Prostate gland (tissue), 2 donors: ENCODE measurements around the gene GLIPR1L1. TPM values are rescaled to one million over a fixed set of nuclear protein-coding genes. Genes with fewer than 3 reads are reported as not detected.

Experiments
- DNase-seq: peaks from one replicate; pipeline ENCODE4 v3.0.0-alpha.2; 2019; ENCODE audit warnings: low spot score
- H3K27ac ChIP-seq, 2 donors: fragments of 200-600 bp; sonication (generic); 2 replicates each; pipeline ENCODE4 v1.5.1; 2017 to 2019
- H3K27me3 ChIP-seq: fragments of 200-600 bp; sonication (generic); replicated peaks from 2 replicates; pipeline ENCODE4 v1.5.1; 2019; ENCODE audit not compliant: insufficient read depth
- H3K36me3 ChIP-seq, 2 donors: fragments of 200-600 bp; sonication (generic); 1 replicate in 1 of 2; 2 replicates in 1 of 2; pipeline versions ENCODE4 v1.5.1 to v1.8.1; 2017 to 2019
- H3K4me1 ChIP-seq: fragments of 200-600 bp; sonication (generic); replicated peaks from 2 replicates; pipeline ENCODE4 v1.5.1; 2019
- H3K4me3 ChIP-seq, 2 donors: fragments of 200-600 bp; sonication (generic); 2 replicates each; pipeline ENCODE4 v1.5.1; 2017 to 2019
- H3K9me3 ChIP-seq: fragments of 200-600 bp; sonication (generic); 2 replicates; pipeline ENCODE4 v1.5.1; 2017
- POLR2A ChIP-seq: fragments of 450-650 bp; IDR thresholded peaks from one replicate; pipeline ENCODE4 v1.6.1; 2016; ENCODE audit warnings: antibody characterized with exemption, mild to moderate bottlenecking
- POLR2AphosphoS5 ChIP-seq: sonication (generic); formaldehyde crosslinking; IDR thresholded peaks from one replicate; pipeline ENCODE4 v1.6.1; 2017; ENCODE audit warnings: antibody characterized with exemption
- WGBS: methylation state at CpG from one replicate; pipeline ENCODE4 v1.1.5; 2018; 5-methylcytosine and 5-hydroxymethylcytosine counted together
- intact Hi-C: fragments of 100-400 bp; cut with DNase I; formaldehyde crosslinking; loops from one replicate; pipeline ENCODE4 v1.14.2; 2022
- total RNA-seq, 2 donors: library from RNA; depleted of rRNA; stranded (reverse); fragments of >200 nt; gene quantifications; one replicate each; pipeline ENCODE4 v1.1.0, GENCODE V29; 2016
- TF ChIP-seq, protein P1 (sequence below), 4 experiments: fragments of 200-600 bp in 2 of 4; fragments of 450-650 bp in 2 of 4; sonication (generic) in 2 of 4; IDR thresholded peaks; 1 replicate in 3 of 4; 2 replicates in 1 of 4; pipeline ENCODE4 v1.5.1; 2016 to 2019; ENCODE audit warnings: antibody characterized with exemption in 4 of 4, mild to moderate bottlenecking in 2 of 4, moderate library complexity in 2 of 4

GLIPR1L1 gene
- total RNA-seq, 2 donors from 2014 or later = 1.0 TPM; not detected in 1

DNA sequence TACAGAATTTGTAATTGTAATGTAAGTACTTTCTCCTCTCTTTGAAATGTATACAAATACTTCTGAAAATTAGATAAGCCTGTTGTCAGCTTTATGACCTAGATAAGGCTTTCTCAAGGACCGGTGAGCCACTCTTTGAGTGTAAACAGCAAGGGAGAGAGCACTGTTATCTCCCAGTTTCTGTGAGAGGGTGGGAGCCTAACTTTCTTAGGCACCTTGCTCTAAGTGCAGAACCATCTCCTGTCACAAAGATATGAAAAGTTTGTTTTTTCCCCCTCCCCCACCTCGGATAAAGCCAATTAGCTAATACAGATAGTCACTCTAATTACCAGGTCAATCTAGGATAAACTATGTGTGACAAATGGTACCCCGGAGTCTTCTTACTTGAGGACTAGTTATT, 40.1 kb upstream of the GLIPR1L1 start:
- intact Hi-C loops = no loop called here
- TF ChIP-seq, protein P1, sequence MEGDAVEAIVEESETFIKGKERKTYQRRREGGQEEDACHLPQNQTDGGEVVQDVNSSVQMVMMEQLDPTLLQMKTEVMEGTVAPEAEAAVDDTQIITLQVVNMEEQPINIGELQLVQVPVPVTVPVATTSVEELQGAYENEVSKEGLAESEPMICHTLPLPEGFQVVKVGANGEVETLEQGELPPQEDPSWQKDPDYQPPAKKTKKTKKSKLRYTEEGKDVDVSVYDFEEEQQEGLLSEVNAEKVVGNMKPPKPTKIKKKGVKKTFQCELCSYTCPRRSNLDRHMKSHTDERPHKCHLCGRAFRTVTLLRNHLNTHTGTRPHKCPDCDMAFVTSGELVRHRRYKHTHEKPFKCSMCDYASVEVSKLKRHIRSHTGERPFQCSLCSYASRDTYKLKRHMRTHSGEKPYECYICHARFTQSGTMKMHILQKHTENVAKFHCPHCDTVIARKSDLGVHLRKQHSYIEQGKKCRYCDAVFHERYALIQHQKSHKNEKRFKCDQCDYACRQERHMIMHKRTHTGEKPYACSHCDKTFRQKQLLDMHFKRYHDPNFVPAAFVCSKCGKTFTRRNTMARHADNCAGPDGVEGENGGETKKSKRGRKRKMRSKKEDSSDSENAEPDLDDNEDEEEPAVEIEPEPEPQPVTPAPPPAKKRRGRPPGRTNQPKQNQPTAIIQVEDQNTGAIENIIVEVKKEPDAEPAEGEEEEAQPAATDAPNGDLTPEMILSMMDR (IDR thresholded peaks at IDR 0.05) = no peak
- no peak for TF ChIP-seq POLR2A
- Histone ChIP-seq H3K9me3 (no peaks in the 10 kb centered on the region), H3K36me3 (no peaks in the 10 kb centered on the region), H3K27ac (no peak overlapping the region), H3K4me3 (no peak overlapping the region), H3K4me1 (no peaks in the 10 kb centered on the region), H3K27me3 (no peaks in the 10 kb centered on the region)
- 33% methylated on average over 3 of the region's 3 CpGs for WGBS
- DNase-seq = no peak

DNA sequence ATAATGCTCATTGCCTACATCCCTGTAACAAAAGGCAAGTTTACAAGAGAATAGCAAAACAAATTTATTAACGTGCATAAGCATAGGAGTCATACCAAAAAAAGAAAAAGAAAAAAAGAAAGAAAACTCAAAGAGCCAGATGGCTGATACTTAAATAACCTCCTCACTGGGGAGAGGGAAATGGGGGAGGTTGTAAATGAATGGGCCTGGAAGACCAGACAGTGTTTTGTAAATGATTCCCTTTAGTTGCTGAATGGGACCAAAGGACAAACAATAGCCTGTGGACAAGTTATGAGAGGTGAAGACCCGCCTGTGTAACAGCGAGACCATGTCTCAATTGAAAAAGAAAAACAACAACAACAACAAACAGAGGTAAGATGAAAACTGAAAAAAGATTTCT, 39.7 kb upstream of the GLIPR1L1 start:
- Histone ChIP-seq H3K4me1 (no peaks in the 10 kb centered on the region), H3K27me3 (no peaks in the 10 kb centered on the region), H3K9me3 (no peaks in the 10 kb centered on the region), H3K4me3 (no peak overlapping the region), H3K36me3 (no peaks in the 10 kb centered on the region), H3K27ac (no peak overlapping the region)
- intact Hi-C loops = no loop called here
- TF ChIP-seq POLR2A = no peak
- TF ChIP-seq POLR2AphosphoS5 = no peak
- TF ChIP-seq, protein P1 (IDR thresholded peaks at IDR 0.05) = no peak
- WGBS = 74% methylated on average over 3 of the region's 3 CpGs
- no peak for DNase-seq

DNA sequence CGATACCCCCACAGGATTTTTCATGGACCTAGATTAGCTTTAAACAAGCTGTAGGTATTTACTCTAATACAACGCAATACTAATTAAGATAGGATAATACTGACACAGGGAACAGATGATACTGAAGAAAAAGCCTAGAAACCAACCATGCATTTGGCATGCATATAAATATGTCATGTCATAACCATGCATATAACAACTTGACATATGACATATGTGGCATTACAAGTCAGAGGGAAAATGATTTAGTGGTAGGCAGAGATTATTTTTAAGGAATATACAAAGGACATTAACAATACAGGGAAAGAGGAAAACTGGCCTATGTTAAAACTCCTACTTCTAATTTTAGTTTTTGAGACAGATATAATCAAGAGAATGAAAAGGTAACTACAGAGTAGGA, 32.2 kb upstream of the GLIPR1L1 start:
- WGBS = 94% methylated on average over 2 of the region's 2 CpGs
- no peak overlapping the region for H3K4me3 ChIP-seq
- no peak overlapping the region for H3K27ac ChIP-seq
- no peaks in the 10 kb centered on the region for H3K36me3 ChIP-seq
- DNase-seq = no peak
- intact Hi-C loops = no loop called here
- H3K27me3 ChIP-seq = no peaks in the 10 kb centered on the region
- H3K9me3 ChIP-seq = no peaks in the 10 kb centered on the region
- no peaks in the 10 kb centered on the region for H3K4me1 ChIP-seq
- TF ChIP-seq, protein P1 (IDR thresholded peaks at IDR 0.05) = no peak
- TF ChIP-seq POLR2A (no peak), POLR2AphosphoS5 (no peak)

DNA sequence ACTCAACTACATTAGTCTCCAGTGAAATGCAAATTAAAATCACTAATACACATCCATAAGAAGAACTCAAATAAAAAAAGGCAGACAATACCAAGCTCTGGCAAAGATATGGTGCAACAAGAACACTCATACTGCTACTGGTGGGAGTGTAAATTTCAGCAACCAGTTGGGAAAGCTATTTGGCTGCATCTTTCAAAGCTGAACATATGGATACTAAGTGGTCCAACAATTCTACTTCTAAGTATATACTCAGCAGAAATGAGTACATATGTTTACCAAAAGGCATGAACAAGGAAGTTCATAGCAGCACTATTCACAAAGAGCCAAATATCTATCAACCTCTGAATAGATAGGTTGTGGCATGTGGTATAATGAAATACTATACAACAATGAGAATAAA, 31.7 kb upstream of the GLIPR1L1 start:
- Histone ChIP-seq H3K36me3 (no peaks in the 10 kb centered on the region), H3K4me1 (no peaks in the 10 kb centered on the region), H3K9me3 (no peaks in the 10 kb centered on the region), H3K27me3 (no peaks in the 10 kb centered on the region), H3K4me3 (no peak overlapping the region), H3K27ac (no peak overlapping the region)
- TF ChIP-seq, protein P1 (IDR thresholded peaks at IDR 0.05) = no peak
- no peak for TF ChIP-seq POLR2A
- TF ChIP-seq POLR2AphosphoS5 = no peak
- intact Hi-C loops = no loop called here
- no peak for DNase-seq

DNA sequence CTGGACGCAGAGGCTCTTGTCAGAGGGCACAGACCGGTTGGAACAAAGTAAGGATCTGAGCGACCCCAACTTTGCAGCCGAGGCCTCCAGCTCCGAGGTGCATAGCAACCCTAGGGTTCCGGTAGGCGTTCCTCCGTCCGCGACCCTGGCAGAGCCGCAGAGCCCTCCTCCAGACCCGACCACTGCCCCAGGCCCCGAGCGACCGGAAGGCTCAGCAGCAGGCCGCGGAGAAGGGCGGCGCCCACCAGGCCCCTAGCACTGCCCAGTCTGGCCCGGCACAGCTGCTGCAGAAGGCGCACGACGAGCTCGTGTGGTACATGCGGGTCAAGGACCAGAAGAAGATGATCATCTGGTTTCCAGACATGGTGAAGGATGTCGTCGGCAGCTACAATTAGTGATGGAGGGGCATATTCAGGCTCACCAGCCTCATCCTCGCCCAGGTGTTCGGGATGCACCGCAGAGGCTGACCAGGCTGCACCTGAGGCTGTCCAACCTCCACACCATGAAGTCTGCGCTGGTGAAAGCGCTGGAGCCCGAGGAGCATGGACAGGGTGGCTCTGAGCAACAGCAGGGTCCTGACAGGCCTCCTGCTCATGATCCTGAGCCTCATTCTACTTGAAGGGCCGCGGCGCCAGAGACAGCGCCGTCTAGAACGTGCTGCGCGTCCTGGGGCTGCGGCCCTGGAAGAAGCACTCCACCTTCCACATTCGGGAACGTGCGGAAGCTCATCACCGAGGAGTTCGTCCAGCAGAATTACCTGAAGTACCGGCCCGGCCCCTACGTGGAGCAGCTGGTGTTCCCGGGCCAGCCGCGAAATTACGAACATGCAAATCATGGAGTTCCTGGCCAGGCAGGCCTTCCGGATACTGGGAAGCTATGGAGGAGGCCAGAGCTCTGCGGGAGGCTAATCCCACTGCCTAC, 28.8 kb upstream of the GLIPR1L1 start:
- no peak for DNase-seq
- TF ChIP-seq POLR2A = no peak
- TF ChIP-seq POLR2AphosphoS5 = no peak
- TF ChIP-seq, protein P1 (IDR thresholded peaks at IDR 0.05) = no peak
- Histone ChIP-seq H3K27ac (no peak overlapping the region), H3K27me3 (no peaks in the 10 kb centered on the region), H3K9me3 (no peaks in the 10 kb centered on the region), H3K36me3 (no peaks in the 10 kb centered on the region), H3K4me3 (no peak overlapping the region), H3K4me1 (no peaks in the 10 kb centered on the region)
- intact Hi-C loops = no loop called here
- WGBS = 96% methylated on average over 56 of the region's 56 CpGs
